ENCODE data around the gene ATP9B. TPM values are rescaled to one million over a fixed set of nuclear protein-coding genes. Genes with fewer than 3 reads are reported as not detected.

ATP9B gene
- total RNA-seq, 2 donors from 2014 or later, result 15.4 to 17.6 TPM

GRCh38 chr18:79394534-79395307, 325.5 kb downstream of the ATP9B start:
- no peaks in the 10 kb centered on the region for H3K9me3 ChIP-seq
- DNase-seq (ENCODE audit: low spot score), result peak; percentile 82
- H3K4me3 ChIP-seq, result peak overlapping the region; percentile 43 to 71
- no peaks in the 10 kb centered on the region for H3K36me3 ChIP-seq
- peak overlapping the region; percentile 95 to 96 for H3K27ac ChIP-seq
- TF ChIP-seq CTCF (IDR thresholded peaks at IDR 0.05), result no peak
- peaks cover 0 to 41% of the 10 kb centered on the region in 2 donors for H3K4me1 ChIP-seq
- no peaks in the 10 kb centered on the region for H3K27me3 ChIP-seq

GRCh38 chr18:79395308-79395640, 326.1 kb downstream of the ATP9B start:
- peak overlapping the region; percentile 95 to 96 for H3K27ac ChIP-seq
- H3K36me3 ChIP-seq, result no peaks in the 10 kb centered on the region
- no peak for TF ChIP-seq CTCF (IDR thresholded peaks at IDR 0.05)
- no peaks in the 10 kb centered on the region for H3K27me3 ChIP-seq
- peak overlapping the region; percentile 43 to 71 for H3K4me3 ChIP-seq
- no peak for DNase-seq (ENCODE audit: low spot score)
- peaks cover 0 to 43% of the 10 kb centered on the region in 2 donors for H3K4me1 ChIP-seq
- H3K9me3 ChIP-seq, result no peaks in the 10 kb centered on the region

- no peaks in the 10 kb centered on the region for H3K36me3 ChIP-seq
- H3K27ac ChIP-seq, result peak within 1 kb of the TSS; percentile 95 to 96
- peak; percentile 89 for DNase-seq (ENCODE audit: low spot score)
- no peaks in the 10 kb centered on the region for H3K9me3 ChIP-seq
- peak within 1 kb of the TSS; percentile 58 to 71 for H3K4me3 ChIP-seq
- no peaks in the 10 kb centered on the region for H3K27me3 ChIP-seq
- peaks cover 0 to 43% of the 10 kb centered on the region in 2 donors for H3K4me1 ChIP-seq
- peak in 1 of 2 donors; percentile 13 for TF ChIP-seq CTCF (IDR thresholded peaks at IDR 0.05)
Observed at GRCh38 chr18:79395761-79396404, 326.7 kb downstream of the ATP9B start, which contains the start of gene NFATC1. NFATC1 (plus strand) TSS chr18:79395930; CDS start chr18:79396225, 295 bp downstream.

- Histone ChIP-seq H3K9me3 (no peaks in the 10 kb centered on the region), H3K4me1 (peaks cover 0 to 45% of the 10 kb centered on the region in 2 donors), H3K36me3 (no peaks in the 10 kb centered on the region), H3K27ac (peak overlapping the region; percentile 90 to 96), H3K27me3 (no peaks in the 10 kb centered on the region), H3K4me3 (peak overlapping the region; percentile 58 to 71)
- peak in 1 of 2 donors; percentile 57 for TF ChIP-seq CTCF (IDR thresholded peaks at IDR 0.05)
- no peak for DNase-seq (ENCODE audit: low spot score)
Observed at GRCh38 chr18:79396431-79397246, 327.4 kb downstream of the ATP9B start.

GRCh38 chr18:79397247-79397829, 328.1 kb downstream of the ATP9B start:
- Histone ChIP-seq H3K4me1 (peaks cover 0 to 52% of the 10 kb centered on the region in 2 donors), H3K27ac (no peak overlapping the region), H3K9me3 (no peaks in the 10 kb centered on the region), H3K27me3 (no peaks in the 10 kb centered on the region), H3K36me3 (no peaks in the 10 kb centered on the region), H3K4me3 (peak overlapping the region in 1 of 2 donors; percentile 71)
- DNase-seq (ENCODE audit: low spot score), result no peak
- no peak for TF ChIP-seq CTCF (IDR thresholded peaks at IDR 0.05)

All from right atrium auricular region (tissue), 2 donors.